DMS79 treated with DMSO at 0.1 percent for 48 hours (cell line): ENCODE data around the gene LLPH.

Experiments used
- DNase-seq: peaks from one replicate; lab custom pipeline; 2025; lab: John Stamatoyannopoulos, UW

The LLPH gene

DNA sequence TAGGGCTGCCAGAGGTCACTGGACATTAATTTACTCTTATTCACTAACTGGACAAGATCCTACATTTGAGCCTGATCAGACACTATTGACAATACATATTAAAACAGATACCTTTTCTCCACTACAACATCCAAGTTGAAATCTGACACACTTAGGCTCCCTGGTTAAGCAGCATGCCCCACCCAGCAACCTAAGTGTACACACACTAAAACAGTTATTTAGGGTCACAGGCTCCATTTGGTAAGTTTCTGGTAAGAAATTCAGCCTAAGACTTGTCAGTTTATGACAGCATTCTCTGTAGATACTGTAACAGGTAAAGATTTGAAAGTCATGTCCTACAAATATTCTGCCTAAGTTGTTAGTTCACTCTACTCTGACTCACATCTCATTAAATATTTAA, 12.3 kb upstream of the LLPH start:
- DNase-seq: no peak

DNA sequence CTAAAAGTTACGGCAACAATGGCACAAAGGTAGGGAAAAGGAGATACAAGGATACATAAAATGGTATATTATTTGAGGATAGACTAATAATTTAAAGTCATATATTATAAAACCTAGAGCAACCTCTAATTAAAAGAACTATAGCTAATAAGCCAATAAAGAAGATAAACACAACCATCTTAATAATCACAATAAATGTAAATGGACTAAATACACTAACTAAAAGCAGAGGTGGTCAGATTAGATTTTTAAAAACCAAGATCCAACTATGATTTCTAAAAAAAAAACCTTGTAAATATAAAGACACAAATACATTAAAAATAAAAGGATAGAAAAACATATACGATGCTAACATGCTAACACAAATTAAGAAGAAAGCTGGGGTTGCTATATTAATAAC, 10.7 kb upstream of the LLPH start:
- DNase-seq: no peak

DNA sequence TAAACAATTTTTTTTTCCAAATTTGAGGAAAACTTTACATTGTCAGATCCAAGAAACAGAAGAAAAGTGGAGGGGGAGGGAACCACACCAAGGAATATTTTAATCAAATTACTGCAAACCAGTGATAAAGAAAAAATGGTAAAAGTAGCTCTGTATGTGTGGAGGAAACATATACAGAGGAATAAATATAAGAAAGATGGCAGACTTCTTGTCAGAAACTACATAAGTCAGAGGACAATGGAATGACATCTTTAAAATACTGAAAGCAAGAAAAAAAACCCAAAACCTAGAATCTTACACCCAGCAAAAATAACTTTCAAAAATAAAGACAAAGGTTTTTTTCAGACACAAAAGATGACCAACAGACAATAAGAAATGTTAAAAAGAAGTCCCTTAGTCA, 10.2 kb upstream of the LLPH start:
- DNase-seq: no peak

DNA sequence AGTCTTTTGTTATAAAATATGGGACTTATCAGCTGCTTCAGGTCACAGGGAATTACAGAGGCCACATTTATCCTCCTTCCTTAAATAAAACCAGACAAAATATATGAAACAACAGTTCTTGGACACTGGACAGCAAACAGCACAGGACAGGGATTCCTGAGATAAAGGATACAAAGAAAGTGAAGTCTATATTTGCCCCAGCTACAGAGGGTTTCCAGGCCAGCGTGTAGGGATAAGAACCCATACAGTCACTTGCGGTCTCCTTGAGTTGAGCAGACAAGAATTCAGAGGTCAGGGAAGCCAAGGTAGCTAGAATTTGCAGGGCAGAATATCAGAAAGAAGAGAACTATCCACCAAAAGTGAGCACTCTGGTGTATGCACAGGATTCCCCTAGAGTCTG, 8.8 kb upstream of the LLPH start:
- DNase-seq: no peak

DNA sequence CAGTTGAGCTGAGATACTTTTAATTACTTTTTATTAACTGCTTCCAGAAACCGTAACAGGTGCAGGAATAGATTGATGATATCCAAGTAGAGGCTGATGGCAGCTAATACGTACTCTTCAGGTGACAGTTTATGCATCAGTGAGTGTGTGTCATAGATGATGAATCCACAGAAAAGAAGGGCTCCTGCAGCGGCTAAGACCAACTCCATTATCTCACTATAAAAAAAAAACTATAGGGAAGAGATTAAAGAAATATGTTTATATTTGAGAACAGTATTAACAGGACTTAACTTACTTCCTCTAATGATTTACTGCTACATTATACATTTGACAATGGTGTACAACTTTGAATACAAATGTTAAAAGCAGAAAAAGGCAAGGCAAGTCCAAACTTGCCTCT, 7.4 kb upstream of the LLPH start:
- DNase-seq: peak; percentile 45

DNA sequence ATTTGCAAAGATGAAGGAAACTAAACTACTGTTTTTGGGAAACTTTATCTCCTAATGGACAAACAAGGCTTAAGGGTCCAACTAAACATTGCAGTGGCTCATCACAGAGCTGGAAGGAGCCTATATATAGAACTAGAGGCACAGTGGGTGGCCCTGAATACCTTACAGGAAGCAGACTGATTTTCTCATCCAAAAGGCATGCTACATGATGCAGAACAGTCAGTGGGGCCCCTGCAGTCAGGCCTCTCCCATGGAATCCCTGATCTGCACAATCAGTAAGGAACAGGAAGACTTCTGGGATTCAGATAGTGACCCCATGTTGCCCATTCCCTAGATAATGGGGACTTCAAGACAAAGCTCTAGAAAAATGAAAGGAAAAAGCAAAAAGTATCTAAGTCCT, 1.9 kb upstream of the LLPH start:
- no peak for DNase-seq

DNA sequence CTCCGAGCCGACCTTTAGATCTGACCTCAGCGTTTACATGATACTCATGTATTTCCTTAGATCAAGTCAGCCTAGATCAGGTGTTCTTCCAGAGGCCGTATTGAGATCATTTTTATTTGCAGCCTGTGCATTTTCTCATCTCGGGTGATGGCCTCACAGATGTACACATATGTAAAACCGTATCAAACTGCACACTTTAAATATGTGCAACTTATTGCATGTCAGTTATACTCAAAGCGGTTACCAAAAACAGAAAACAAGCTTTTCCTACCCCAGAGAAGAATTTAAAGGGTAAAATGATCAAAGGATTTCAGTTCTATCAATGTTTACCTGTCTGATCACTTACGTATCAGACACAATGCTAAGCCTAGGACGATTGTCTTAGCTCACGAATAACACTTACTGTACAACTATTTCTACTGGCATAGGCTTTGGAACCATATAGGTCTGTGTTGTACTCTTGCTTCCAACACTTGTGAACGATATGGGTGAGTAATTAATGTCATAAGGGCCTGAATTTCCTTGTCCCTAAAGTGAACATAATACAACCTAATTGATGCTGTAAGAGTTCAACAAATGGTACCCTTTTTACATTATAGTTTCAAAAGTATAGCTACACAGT, 628 bp upstream of the LLPH start:
- DNase-seq: peak; percentile 54

DNA sequence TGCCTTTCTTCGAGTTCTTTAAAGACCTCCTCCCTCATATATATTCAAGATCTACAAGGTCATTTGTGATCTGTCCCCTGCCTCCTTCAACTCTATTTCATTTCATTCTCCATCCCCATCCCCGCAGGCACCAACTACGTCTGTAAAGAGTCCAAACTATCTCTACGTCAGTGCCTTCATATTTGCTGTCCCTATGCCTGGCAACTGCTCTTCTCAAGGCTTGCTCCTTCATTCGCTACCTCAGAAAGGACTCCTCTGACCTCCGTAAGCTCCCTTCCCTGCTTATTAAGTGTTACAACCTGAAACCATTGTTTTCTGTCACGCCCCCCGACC, 650 bp downstream of the LLPH start:
- DNase-seq: no peak

DNA sequence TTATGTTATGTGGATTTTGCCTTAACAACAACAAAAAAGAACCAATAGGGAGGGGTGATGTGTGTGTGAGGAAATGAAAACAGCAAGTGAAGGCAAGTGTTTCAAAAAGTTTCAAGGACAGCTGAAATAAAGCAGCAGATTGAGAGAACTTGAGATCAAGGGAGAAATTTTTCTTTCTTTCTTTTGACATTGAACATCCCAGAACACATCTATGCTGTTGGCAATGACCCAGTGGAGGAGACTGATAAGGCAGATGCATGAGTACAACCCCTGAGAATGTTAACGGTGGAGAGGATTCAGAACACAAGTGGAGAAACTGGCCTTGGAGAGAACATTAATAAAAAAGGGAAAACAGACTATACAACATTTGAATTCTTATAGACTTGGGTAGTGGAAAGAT, 2.9 kb downstream of the LLPH start:
- DNase-seq: no peak

DNA sequence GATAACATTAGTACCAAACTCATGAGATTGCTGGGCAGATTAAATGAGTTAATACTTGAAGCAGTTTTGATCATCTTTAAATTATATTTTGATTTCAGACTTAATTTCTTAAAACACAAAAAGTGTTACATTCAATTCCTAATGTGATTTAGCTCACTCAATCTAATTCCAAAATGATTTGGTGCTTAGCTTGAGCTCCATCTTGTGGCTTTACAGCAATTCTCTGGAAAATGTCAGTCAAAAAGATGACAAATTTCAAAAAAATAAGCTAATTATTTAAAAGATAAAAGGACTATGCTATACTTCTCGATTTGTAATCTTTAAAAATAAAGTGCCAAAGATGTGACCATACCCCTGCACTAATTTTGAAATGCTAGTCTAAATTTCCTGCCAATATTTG, 10.1 kb downstream of the LLPH start:
- no peak for DNase-seq

DNA sequence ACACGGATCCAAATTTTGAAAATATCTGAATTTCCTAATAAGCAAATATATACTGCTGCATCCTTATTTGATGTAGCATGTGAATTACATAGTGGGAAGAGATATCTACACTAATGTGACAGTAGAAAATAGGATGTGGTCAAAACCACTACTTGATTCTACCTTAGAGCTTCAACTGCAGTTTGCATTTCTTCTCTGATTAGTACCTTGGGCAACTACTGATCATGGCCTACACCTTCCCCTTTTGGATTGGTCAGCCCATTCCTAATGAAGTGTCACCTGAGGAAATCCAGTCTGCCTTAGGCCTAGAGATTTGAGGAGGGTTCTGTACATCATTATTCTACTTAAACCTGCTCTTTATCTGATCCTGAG, 10.7 kb downstream of the LLPH start:
- DNase-seq: no peak

DNA sequence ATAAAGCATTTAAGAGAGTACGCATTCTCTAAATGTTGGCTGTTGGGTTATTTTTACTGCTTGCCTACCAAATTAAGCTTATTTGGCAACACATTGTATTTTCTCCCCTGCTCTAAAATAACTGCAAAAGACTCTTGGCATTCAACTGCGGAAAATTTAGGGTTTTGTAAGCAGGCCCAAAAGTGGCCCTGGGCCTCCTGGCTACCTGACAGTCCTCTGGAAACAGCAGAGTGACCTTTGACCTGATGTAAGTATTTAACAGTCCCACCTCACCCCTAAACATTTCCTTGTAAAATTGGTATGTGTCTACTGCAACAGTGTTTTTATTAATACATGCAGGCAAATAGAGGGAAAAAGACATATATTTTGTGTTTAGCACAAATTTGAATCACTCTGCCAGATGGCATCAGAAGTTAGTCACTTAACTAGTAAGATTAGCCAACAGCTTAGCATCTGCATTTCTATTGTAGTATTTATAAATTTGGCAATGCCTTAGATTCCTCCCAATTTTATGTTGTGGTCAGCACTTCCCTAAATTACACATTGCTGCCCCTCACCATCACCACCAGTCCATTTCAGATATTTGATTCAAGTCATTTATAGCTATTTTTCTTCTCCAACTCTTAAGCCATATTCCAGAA, 11.2 kb downstream of the LLPH start:
- no peak for DNase-seq

DNA sequence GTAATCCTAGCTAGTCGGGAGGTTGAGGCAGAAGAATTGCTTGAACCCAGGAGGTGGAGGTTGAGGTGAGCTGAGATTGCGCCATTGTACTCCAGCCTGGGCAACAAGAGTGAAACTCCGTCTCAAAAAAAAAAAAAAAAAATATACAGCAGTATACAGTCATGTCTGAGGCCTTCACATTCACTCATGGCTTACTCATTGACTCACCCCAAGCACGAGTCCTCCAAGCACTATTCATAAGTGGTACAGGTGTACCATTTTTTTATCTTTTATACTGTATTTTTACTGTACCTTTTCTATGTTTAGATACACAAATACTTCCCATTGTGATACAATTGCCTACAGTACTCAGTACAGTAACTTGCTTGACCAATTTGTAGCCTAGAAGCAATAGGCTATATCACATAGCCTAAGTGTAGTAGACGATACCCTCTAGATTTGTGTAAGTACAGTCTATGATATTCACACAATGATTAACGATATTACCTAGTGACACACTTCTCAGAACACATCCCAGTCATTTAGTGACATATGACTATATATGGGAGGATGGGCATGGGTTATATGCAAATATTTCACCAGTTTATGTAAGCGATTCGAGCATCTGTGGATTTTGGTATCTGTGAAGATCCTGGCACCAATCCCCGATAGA, 12.2 kb downstream of the LLPH start:
- DNase-seq: no peak

DNA sequence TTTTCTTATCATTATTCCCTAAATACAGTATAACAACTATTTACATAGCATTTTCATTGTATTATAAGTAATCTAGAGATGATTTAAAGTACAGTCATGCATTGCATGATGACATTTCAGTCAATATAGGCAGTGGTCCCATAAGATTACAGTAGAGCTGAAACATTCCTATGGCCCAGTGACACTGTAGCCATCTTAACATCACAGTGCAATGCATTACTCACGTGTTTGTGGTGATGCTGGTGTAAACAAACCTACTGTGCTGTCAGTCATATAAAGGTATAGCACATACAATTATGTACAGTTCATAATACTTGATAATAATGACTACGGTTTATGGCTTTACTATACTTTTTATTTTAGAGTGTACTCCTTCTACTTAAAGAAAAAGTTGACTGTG, 13.3 kb downstream of the LLPH start:
- DNase-seq: no peak

DNA sequence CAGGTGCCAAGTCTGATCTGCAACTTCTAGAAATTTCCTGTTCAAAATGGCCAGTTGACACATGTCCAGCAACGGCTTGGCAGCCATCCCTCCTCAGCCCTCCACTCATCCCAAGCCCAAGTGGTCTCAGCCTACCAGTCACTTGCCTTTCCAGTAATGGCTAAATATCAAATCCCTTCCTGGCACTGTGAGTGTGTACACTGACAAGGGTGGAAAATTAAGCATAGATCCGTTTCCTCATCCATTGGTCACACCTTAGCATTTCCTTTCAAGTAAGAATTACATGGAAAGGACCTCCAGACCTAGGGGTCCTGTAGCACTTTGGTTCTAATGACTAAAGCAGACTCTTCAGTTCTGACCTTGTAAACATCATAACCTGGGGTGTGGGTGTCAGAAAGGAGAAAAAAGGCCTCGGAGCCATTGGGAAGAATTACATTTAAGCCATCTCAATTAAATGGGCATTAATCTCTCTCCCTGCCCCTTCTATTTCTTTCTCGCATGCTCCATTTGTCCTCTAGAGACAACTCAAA, 15.4 kb downstream of the LLPH start:
- DNase-seq: no peak

DNA sequence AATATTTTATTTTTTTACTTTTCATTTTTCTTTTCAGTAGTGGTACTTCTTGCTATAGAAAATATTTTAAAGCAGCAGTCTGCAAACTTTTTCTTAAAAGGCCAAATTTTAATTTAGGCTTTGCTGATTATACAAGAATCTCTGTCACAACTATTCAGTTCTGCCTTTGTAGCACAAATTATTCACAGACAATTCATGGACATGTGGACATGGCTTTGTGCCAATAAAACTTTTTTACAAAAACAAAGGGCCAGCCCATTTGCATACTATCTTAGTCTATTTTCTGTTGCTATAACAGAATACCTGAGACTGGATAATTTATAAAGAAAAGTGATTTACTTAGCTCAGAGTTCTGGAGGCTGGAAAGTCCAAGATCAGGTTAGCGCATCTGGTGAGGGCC, 17.1 kb downstream of the LLPH start:
- DNase-seq: no peak

DNA sequence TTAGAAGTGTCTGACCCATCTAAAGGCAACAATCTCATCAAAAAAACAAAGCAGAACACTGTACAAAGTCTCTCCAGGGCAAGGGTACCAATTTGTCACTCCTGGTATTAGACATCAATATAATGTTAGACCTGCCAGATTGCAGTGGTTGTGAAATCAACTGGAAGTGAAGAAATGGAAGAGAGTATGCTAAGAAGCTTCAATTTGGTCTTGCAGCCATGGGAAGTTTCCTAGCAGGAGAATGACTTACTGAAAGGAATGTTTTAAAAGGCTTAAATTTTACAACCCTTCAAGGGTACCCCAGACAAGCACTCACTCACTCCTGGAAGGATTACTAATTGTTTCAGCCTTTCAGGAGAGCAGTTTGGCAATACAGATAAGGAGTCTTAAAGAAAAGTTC, 18.9 kb downstream of the LLPH start:
- DNase-seq: no peak

DNA sequence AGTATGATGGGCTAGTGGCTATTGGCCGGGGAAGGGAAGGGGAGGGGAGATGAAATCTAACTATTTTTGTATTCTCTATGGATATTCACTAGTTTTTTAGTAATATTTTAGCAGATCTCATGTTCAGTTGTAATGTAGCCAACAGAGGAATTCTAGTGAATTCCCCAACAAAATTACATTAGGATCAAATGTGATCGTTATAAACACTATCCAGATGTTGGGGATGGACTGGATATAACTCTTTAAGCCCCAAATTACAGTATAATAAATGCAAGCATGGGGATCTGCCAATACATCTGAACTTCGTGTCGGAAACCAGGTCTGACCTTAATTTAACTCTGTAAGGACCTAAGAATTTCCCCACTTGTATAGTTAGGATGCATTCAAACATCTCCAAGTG, 21.5 kb downstream of the LLPH start:
- no peak for DNase-seq

DNA sequence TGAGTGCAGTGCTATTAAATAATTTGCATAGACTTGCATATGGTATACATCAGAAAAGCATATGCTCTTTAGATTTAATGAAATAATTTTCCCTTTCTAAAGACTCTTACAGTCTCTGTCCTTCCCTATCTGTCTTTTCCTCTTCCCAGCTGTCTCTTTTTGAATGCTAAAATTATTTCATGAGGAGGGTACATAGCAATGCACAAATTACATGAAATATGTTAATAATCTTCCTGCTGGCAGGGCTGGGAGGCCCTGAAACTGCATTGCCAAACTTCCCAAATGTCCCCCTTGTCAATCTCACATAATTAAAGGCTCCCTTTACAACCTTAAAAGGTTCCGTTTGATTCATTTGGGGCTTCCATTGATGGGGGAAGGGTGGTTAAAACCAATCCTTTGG, 22.2 kb downstream of the LLPH start:
- no peak for DNase-seq

DNA sequence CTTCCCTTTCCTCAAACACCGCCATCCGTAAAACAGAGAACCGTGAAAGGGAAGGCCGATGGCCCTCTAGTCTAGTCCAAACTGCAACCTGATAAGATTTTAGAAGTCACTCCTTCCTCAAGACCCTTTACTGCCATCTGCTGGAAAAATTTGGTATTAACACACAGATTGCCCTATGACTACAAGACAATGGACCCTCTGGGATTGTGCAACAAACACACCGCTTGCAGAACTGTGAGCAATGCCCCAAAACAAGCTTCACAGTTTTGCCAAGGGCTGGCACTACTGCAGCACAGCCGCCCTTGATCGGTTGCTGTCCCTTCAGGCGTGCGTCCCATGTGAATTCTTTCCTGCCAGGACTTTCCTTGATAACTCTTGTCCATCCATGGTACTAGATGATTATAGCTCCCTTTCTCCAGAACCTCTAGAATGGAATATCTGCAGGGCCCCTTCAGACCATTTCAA, 23.1 kb downstream of the LLPH start:
- DNase-seq: peak; percentile 12

DNA sequence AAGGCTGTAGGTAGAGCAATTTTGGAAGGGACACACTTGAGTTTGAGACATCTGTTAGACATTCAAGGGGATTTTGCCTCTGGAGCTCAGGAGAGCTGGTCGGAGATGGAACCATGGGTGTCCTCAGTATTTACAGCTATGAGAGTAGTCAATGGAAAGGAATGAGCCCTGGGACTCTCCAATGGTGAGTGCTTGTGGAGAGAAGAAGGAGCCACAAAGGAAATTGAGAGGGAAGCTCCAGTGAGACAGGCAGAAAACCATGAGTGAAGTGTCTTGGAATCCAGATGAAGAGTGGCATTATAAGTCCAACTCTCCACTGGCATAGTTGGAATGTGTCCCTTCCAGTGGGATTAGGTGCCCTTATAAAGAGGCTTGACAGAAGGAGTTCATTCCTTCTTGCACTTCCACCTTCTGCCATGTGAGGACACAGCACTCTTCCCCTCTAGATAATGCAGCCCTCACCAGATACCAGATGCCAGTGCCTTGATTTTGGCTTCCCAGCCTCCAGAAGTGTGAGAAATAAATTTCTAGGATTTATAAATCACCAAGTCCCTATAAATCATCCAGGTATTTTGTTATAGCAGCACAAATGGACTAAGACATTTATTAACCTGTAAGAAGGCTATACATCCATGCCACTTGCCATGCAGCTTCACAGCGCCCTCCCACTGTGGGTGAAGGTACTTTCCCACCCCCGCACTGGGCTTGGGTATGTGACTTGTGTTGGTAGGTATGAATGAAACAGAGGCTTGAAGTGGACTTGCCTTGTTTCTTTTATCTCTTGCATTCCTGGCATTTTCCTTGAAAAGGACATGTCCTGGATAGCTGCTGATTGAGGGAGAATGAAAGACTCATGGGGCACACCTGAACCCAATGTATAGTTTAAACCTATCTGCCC, 27.3 kb downstream of the LLPH start:
- DNase-seq: no peak

DNA sequence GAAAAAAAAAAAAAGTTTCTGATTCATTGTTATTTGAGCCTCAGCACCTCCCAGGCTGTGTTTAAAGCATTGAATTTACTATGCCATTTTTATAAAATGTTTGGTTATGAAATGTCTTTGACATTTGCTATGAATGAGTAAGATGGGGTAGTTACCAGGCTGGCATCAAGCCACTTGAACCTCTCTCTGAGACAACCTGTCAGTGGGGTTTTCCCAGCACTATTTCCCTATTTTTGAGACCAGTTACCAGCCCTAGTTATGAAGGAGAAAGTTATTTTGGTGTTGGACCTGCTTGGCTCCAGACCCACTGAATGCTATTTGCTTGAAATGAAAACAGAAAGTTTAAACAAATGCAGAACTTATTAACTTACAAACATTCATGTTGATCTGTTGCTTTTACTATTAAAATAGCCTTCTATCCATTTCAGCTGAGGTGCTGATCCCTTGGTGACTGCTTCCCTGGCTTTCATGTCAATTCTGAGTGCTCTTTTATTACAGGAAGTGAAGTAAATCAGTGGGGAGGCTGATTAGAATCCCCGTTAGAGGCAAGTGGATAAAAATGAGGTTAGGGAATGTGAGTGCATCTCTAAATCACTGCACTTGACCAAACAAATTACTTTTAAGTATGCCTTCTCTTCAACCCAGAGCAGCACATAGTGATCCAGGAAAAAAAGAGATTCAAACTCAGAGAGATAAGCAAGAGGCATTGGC, 37.8 kb downstream of the LLPH start:
- DNase-seq: no peak
